HCT116 (cell line): ENCODE results near the gene TLL2.

Experiments used
- CEBPB ChIP-seq: IDR thresholded peaks from 2 replicates; pipeline ENCODE4 v1.6.1; 2012; ENCODE audit warnings: low read depth
- EGR1 ChIP-seq: IDR thresholded peaks from 2 replicates; pipeline ENCODE4 v1.6.1; 2012; ENCODE audit warnings: low read depth
- EZH2phosphoT487 ChIP-seq: fragments of 200-600 bp; IDR thresholded peaks from 2 replicates; pipeline ENCODE4 v1.6.1; 2018; ENCODE audit warnings: antibody characterized with exemption, borderline replicate concordance
- JUND ChIP-seq: IDR thresholded peaks from 2 replicates; pipeline ENCODE4 v1.6.1; 2012
- MAX ChIP-seq: IDR thresholded peaks from 2 replicates; pipeline ENCODE4 v1.6.1; 2012
- POLR2A ChIP-seq: IDR thresholded peaks from 2 replicates; pipeline ENCODE4 v1.7.0; 2011; ENCODE audit warnings: borderline replicate concordance; ENCODE audit not compliant: insufficient read depth, insufficient read length; ENCODE audit errors: extremely low read depth
- RAD21 ChIP-seq: IDR thresholded peaks from 2 replicates; pipeline ENCODE4 v1.6.1; 2012; ENCODE audit warnings: low read depth, mild to moderate bottlenecking
- SIN3A ChIP-seq: IDR thresholded peaks from 2 replicates; pipeline ENCODE4 v1.6.1; 2012; ENCODE audit warnings: low read depth
- ZFX ChIP-seq: fragments of 450-650 bp; IDR thresholded peaks from 2 replicates; pipeline ENCODE4 v1.6.1; 2017
- TF ChIP-seq, protein P1 (sequence below), 3 experiments: fragments of 200-600 bp in 1 of 3; sonication (generic) in 1 of 3; IDR thresholded peaks in 2 of 3; conservative IDR thresholded peaks in 1 of 3; 2 replicates each; pipeline ENCODE4 v1.5.1; 2012 to 2017; ENCODE audit warnings: low read depth in 2 of 3, low read length in 2 of 3, antibody characterized with exemption in 1 of 3, borderline replicate concordance in 1 of 3, control low read depth in 1 of 3, mild to moderate bottlenecking in 1 of 3, mixed read lengths in 1 of 3, mixed run types in 1 of 3, moderate library complexity in 1 of 3; ENCODE audit not compliant: insufficient read depth in 1 of 3

- TF ChIP-seq ZFX (no peak), JUND (no peak), RAD21 (no peak), SIN3A (no peak), MAX (no peak), POLR2A (no peak), CEBPB (no peak), EZH2phosphoT487 (no peak), EGR1 (no peak)
- TF ChIP-seq, protein P1, sequence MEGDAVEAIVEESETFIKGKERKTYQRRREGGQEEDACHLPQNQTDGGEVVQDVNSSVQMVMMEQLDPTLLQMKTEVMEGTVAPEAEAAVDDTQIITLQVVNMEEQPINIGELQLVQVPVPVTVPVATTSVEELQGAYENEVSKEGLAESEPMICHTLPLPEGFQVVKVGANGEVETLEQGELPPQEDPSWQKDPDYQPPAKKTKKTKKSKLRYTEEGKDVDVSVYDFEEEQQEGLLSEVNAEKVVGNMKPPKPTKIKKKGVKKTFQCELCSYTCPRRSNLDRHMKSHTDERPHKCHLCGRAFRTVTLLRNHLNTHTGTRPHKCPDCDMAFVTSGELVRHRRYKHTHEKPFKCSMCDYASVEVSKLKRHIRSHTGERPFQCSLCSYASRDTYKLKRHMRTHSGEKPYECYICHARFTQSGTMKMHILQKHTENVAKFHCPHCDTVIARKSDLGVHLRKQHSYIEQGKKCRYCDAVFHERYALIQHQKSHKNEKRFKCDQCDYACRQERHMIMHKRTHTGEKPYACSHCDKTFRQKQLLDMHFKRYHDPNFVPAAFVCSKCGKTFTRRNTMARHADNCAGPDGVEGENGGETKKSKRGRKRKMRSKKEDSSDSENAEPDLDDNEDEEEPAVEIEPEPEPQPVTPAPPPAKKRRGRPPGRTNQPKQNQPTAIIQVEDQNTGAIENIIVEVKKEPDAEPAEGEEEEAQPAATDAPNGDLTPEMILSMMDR (IDR thresholded peaks at IDR 0.05 in 2 of 3, conservative IDR thresholded peaks at IDR 0.05 in 1 of 3; ENCODE audit: borderline replicate concordance in 1 of 3, insufficient read depth in 1 of 3, low read depth in 2 of 3, low read length in 2 of 3), result no peak
Measured at GRCh38 chr10:96389785-96390184, 123.9 kb downstream of the TLL2 start.
